Calu3 (cell line): Measurements from ENCODE around the gene SCP2. TPM values are rescaled to one million over a fixed set of nuclear protein-coding genes. Genes with fewer than 3 reads are reported as not detected.

ENCODE experiments used
- BruUV-seq: library from RNA; stranded (reverse); fragments of 400-500 nt; replicated peaks from 2 replicates; lab custom pipeline; 2021; lab: Mats Ljungman, UMichigan
- CTCF ChIA-PET: fragments of 300-600 bp; sonication (Branson Sonifier 250); formaldehyde crosslinking; loops from one replicate; lab custom pipeline; 2022; ENCODE audit warnings: antibody characterized with exemption; lab: Charles Lee
- DNase-seq: peaks from one replicate; pipeline ENCODE4 v3.0.0; 2022
- H3K27ac Mint-ChIP-seq: one replicate; pipeline ENCODE4 v1.8.0; 2022; ENCODE audit warnings: mixed read lengths; ENCODE audit not compliant: unreplicated experiment
- H3K27me3 Mint-ChIP-seq: one replicate; pipeline ENCODE4 v1.8.0; 2022; ENCODE audit warnings: mixed read lengths; ENCODE audit not compliant: unreplicated experiment
- H3K36me3 Mint-ChIP-seq: one replicate; pipeline ENCODE4 v1.8.0; 2022; ENCODE audit warnings: mild to moderate bottlenecking, moderate library complexity, mixed read lengths; ENCODE audit not compliant: insufficient read depth, unreplicated experiment
- H3K4me1 Mint-ChIP-seq: one replicate; pipeline ENCODE4 v1.8.0; 2022; ENCODE audit warnings: mild to moderate bottlenecking, low read depth, mixed read lengths; ENCODE audit not compliant: unreplicated experiment
- H3K4me3 Mint-ChIP-seq: one replicate; pipeline ENCODE4 v1.8.0; 2022; ENCODE audit warnings: mild to moderate bottlenecking, low read depth, moderate library complexity, mixed read lengths; ENCODE audit not compliant: unreplicated experiment
- H3K9me3 Mint-ChIP-seq: one replicate; pipeline ENCODE4 v1.8.0; 2022; ENCODE audit warnings: low read depth, mixed read lengths; ENCODE audit not compliant: unreplicated experiment
- CTCF ChIP-seq: fragments of 200-600 bp; IDR thresholded peaks from one replicate; pipeline ENCODE4 v1.8.0; 2022; ENCODE audit warnings: antibody characterized with exemption; ENCODE audit not compliant: unreplicated experiment
- intact Hi-C: fragments of 100-400 bp; cut with micrococcal nuclease; formaldehyde crosslinking; loops from one replicate; pipeline ENCODE4 v1.10.0; 2022; ENCODE audit not compliant: unreplicated experiment
- total RNA-seq: library from RNA; stranded (reverse); gene quantifications from 2 replicates; pipeline ENCODE4 v1.2.3, GENCODE V29; 2022

SCP2 gene
- total RNA-seq, 1 experiment from 2014 or later = 91.1 TPM

GRCh38 chr1:52917581-52917980 lies 9.5 kb upstream of the SCP2 start:
- BruUV-seq = no TSS peak
- Mint-ChIP-seq H3K4me3 (no peak overlapping the region), H3K9me3 (no peaks in the 10 kb centered on the region), H3K27ac (no peak overlapping the region), H3K27me3 (no peaks in the 10 kb centered on the region), H3K4me1 (peaks cover 24% of the 10 kb centered on the region), H3K36me3 (peaks cover 25% of the 10 kb centered on the region)
- no peak for DNase-seq
- no peak for TF ChIP-seq CTCF
- CTCF ChIA-PET = interaction anchor here (0.6 kb wide), 1 partner anchor 45 kb away, joined by 4 read pairs; no protein-coding TSS in a partner anchor
- intact Hi-C loops = no loop called here

- DNase-seq = no peak
- BruUV-seq = no TSS peak
- no peaks in the 10 kb centered on the region for H3K27me3 Mint-ChIP-seq
- no peak overlapping the region for H3K4me3 Mint-ChIP-seq
- no peak for TF ChIP-seq CTCF
- peaks cover 25% of the 10 kb centered on the region for H3K36me3 Mint-ChIP-seq
- H3K27ac Mint-ChIP-seq = no peak overlapping the region
- H3K4me1 Mint-ChIP-seq = peaks cover 24% of the 10 kb centered on the region
- intact Hi-C loops = no loop called here
- CTCF ChIA-PET = interaction anchor here (0.9 kb wide), 1 partner anchor 12 kb away, joined by 4 read pairs; no protein-coding TSS in a partner anchor
- H3K9me3 Mint-ChIP-seq = no peaks in the 10 kb centered on the region
Measured at GRCh38 chr1:52918201-52918600, 8.9 kb upstream of the SCP2 start.

- no peak for DNase-seq
- Mint-ChIP-seq H3K4me1 (peaks cover 24% of the 10 kb centered on the region), H3K36me3 (peaks cover 25% of the 10 kb centered on the region), H3K4me3 (no peak overlapping the region), H3K27ac (no peak overlapping the region), H3K9me3 (no peaks in the 10 kb centered on the region), H3K27me3 (no peaks in the 10 kb centered on the region)
- TF ChIP-seq CTCF = no peak
- no TSS peak for BruUV-seq
- intact Hi-C loops = no loop called here
- CTCF ChIA-PET = interaction anchor here (0.9 kb wide), 1 partner anchor 11 kb away, joined by 4 read pairs; no protein-coding TSS in a partner anchor
Measured at GRCh38 chr1:52919051-52919722, 7.9 kb upstream of the SCP2 start.

GRCh38 chr1:52919723-52920483 lies 7.2 kb upstream of the SCP2 start:
- DNase-seq = no peak
- intact Hi-C loops = loop anchor here (2.0 to 5.0 kb wide), 2 partner anchors 219 to 262 kb away; no protein-coding TSS in a partner anchor
- Mint-ChIP-seq H3K36me3 (peaks cover 25% of the 10 kb centered on the region), H3K27ac (peak overlapping the region; percentile 61), H3K4me3 (peak overlapping the region; percentile 94), H3K4me1 (peaks cover 24% of the 10 kb centered on the region), H3K27me3 (no peaks in the 10 kb centered on the region), H3K9me3 (no peaks in the 10 kb centered on the region)
- no peak for TF ChIP-seq CTCF
- CTCF ChIA-PET = interaction anchor here (0.6 kb wide), 1 partner anchor 217 kb away, joined by 4 read pairs; no protein-coding TSS in a partner anchor
- BruUV-seq = TSS peak; percentile 46
